Neutrophil (primary cell): ENCODE results near the gene GSTP1.
"Not testable (repeated sequence)": the region's sequence is repeated elsewhere in the genome, so short reads cannot be mapped to it uniquely, and the experiment has no call there.

Experiments
- H3K27ac ChIP-seq: fragments of 200-600 bp; sonication (generic); 2 replicates; pipeline ENCODE4 v1.5.1; 2016; ENCODE audit warnings: mild to moderate bottlenecking, moderate library complexity
- H3K27me3 ChIP-seq: fragments of 200-600 bp; sonication (generic); 2 replicates; pipeline ENCODE4 v1.6.0; 2016; ENCODE audit warnings: mild to moderate bottlenecking
- H3K36me3 ChIP-seq: fragments of 200-600 bp; sonication (generic); 2 replicates; pipeline ENCODE4 v1.5.1; 2017
- H3K4me1 ChIP-seq, 2 experiments: fragments of 200-600 bp in 1 of 2; sonication (generic) in 1 of 2; 1 replicate in 1 of 2; 2 replicates in 1 of 2; pipeline versions ENCODE4 v1.5.1 to v1.6.1; 2013 to 2016; ENCODE audit warnings: low read depth in 1 of 2, low read length in 1 of 2, mild to moderate bottlenecking in 1 of 2, moderate library complexity in 1 of 2; ENCODE audit not compliant: control insufficient read depth in 1 of 2, insufficient read depth in 1 of 2
- H3K4me3 ChIP-seq, 2 experiments: fragments of 200-600 bp in 1 of 2; sonication (generic) in 1 of 2; 1 replicate in 1 of 2; 2 replicates in 1 of 2; pipeline ENCODE4 v1.5.1; 2013 to 2016; ENCODE audit warnings: low read depth in 1 of 2, low read length in 1 of 2, mild to moderate bottlenecking in 1 of 2, moderate library complexity in 1 of 2
- H3K9me3 ChIP-seq: fragments of 200-600 bp; sonication (generic); 2 replicates; pipeline ENCODE4 v1.5.1; 2016
- TF ChIP-seq, protein P1 (sequence below): fragments of 200-600 bp; sonication (generic); IDR thresholded peaks from 2 replicates; pipeline ENCODE4 v1.5.1; 2016; ENCODE audit warnings: antibody characterized with exemption

The GSTP1 gene

DNA sequence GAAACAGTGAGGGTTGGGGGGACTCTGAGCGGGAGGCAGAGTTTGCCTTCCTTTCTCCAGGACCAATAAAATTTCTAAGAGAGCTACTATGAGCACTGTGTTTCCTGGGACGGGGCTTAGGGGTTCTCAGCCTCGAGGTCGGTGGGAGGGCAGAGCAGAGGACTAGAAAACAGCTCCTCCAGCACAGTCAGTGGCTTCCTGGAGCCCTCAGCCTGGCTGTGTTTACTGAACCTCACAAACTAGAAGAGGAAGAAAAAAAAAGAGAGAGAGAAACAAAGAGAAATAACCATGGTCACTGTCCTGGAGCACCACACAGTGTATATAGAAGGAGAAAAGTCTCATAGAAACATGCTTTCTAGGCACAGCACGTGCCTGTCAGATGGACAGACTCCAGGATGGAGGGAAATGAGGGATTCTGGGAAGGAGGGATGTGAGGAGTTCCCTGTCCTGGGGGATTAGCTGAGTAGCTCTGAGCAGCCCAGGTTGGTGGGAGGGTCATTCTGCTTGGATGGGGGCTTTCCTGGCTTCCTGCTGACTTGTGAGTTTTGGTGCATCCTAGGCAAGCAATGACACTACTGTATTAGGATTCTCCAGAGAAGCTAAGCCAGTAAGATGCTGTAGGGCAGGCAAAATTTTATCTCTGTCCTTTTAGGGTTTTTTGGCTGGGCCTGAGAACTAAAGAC, 3.1 kb downstream of the GSTP1 start:
- no peaks in the 10 kb centered on the region for H3K27me3 ChIP-seq
- no peak overlapping the region for H3K4me3 ChIP-seq
- no peak overlapping the region for H3K27ac ChIP-seq
- peaks cover 7% of the 10 kb centered on the region for H3K36me3 ChIP-seq
- H3K9me3 ChIP-seq, result no peaks in the 10 kb centered on the region
- TF ChIP-seq, protein P1, sequence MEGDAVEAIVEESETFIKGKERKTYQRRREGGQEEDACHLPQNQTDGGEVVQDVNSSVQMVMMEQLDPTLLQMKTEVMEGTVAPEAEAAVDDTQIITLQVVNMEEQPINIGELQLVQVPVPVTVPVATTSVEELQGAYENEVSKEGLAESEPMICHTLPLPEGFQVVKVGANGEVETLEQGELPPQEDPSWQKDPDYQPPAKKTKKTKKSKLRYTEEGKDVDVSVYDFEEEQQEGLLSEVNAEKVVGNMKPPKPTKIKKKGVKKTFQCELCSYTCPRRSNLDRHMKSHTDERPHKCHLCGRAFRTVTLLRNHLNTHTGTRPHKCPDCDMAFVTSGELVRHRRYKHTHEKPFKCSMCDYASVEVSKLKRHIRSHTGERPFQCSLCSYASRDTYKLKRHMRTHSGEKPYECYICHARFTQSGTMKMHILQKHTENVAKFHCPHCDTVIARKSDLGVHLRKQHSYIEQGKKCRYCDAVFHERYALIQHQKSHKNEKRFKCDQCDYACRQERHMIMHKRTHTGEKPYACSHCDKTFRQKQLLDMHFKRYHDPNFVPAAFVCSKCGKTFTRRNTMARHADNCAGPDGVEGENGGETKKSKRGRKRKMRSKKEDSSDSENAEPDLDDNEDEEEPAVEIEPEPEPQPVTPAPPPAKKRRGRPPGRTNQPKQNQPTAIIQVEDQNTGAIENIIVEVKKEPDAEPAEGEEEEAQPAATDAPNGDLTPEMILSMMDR, result no peak
- H3K4me1 ChIP-seq, result peaks cover 5 to 26% of the 10 kb centered on the region in 2 experiments

DNA sequence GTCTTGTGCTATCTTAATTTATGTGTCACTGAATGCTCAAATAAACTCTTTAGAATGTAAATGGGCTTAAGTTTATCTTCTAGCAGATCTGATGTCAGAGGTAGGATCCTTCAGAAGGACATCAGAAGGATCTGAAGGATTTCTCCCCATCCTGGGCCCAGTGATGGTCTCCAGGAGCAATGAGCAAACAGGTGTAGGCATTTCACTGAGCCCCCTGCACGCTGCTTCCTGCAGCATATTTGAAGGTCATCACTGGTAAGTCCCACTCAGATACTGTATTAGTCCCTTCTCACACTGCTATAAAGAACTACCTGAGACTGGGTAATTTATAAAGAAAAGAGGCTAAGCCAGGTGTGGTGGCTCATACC, 4.5 kb downstream of the GSTP1 start:
- TF ChIP-seq, protein P1, result no peak
- Histone ChIP-seq H3K27me3 (no peaks in the 10 kb centered on the region), H3K36me3 (peaks cover 7% of the 10 kb centered on the region), H3K27ac (no peak overlapping the region), H3K9me3 (no peaks in the 10 kb centered on the region), H3K4me3 (no peak overlapping the region), H3K4me1 (peaks cover 11 to 12% of the 10 kb centered on the region in 2 experiments)

DNA sequence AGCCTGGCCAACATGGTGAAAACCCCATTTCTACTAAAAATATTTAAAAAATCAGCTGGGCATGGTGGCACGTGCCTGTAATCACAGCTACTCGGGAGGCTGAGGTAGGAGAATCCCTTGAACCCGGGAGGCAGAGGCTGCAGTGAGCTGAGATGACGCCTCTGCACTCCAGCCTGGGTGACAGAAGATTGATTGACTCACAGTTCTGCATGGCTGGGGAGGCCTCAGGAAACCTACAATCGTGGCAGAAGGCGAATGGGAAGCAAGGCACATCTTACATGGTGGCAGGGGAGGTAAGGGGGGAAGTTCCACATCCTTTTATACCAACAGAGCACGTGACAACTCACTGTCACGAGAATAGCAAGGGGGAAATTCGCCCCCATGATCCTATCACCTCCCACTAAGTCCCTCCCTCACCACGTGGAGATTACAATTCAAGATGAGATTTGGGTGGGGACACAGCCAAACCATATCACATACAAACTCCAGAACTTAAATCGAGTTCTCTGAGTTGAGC, 5.3 kb downstream of the GSTP1 start:
- peaks cover 5 to 10% of the 10 kb centered on the region in 2 experiments for H3K4me1 ChIP-seq
- not testable (repeated sequence) for H3K27ac ChIP-seq, H3K4me3 ChIP-seq, H3K36me3 ChIP-seq, H3K27me3 ChIP-seq, H3K9me3 ChIP-seq

DNA sequence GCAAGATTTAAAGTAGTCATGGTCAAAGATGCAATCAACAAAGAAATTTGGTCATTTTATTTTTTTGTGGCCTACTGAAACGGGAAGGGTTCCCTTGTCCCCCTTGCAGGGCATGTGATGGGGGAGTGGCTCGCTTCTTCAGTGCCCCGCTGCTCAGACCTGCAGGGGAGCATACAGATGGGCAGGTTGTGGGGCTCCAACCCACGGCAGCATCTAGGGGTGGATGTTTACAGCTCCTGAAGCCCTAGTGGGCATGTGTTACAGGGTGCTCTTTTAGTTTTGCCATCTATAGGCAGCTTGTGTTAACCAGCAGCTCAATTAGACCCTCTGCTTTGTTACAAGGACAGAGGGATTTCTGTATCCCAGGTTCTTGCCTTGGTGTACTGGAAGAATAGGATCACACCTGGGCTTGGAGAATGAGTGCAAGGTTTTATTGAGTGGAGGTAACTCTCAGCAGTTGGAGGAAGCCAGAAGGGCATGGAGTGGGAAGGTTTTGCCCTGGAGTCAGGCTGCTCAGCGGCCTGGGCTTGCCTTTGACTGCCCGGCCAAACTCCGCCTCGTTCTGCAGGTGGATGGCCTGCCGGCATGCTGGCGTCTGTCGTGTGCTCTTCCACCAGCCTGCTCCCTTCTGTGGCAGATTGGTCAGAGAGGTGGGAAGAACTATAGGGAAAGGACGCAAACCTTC, 9.4 kb downstream of the GSTP1 start:
- H3K4me1 ChIP-seq, result peaks cover 0 to 6% of the 10 kb centered on the region in 2 experiments
- no peaks in the 10 kb centered on the region for H3K27me3 ChIP-seq
- no peaks in the 10 kb centered on the region for H3K9me3 ChIP-seq
- TF ChIP-seq, protein P1, result no peak
- H3K36me3 ChIP-seq, result no peaks in the 10 kb centered on the region
- H3K4me3 ChIP-seq, result no peak overlapping the region
- no peak overlapping the region for H3K27ac ChIP-seq

DNA sequence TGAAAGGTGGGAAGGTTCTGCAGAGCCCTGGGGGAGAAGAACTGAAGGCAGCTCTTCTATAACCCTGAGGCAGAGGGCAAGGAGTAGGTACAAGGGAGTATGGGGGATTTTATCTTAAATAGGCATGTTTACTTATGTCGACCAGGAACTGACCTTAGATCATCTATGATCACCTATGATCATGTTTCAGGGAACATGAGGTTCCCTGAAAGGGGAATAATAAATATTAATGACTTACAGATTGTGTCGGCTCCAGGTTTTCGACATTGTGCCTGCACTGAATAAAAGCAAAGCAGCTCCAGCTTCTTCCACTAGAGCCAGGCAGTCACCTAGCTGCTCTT, 9.9 kb downstream of the GSTP1 start:
- no peaks in the 10 kb centered on the region for H3K36me3 ChIP-seq
- no peaks in the 10 kb centered on the region for H3K9me3 ChIP-seq
- no peaks in the 10 kb centered on the region for H3K27me3 ChIP-seq
- no peak overlapping the region for H3K4me3 ChIP-seq
- TF ChIP-seq, protein P1, result no peak
- peaks cover 0 to 6% of the 10 kb centered on the region in 2 experiments for H3K4me1 ChIP-seq
- H3K27ac ChIP-seq, result no peak overlapping the region

DNA sequence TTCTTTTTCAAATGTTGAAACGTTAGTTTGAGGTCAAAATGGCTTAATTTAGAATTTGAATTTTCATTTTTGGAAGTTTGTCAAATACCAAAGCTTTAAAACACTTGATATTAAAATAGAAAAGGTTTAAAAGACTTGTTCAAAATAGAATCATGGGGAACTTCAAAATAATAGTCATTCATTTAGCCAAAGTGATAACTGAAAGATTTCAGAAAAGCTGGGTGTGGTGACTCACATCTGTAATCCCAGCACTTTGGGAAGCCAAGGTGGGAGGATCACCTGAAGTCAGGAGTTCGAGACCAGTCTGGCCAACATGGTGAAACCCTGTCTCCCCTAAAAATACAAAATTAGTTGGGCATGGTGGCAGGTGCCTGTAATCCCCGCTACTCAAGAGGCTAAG, 10.9 kb downstream of the GSTP1 start:
- Histone ChIP-seq H3K4me1 (peaks cover 3 to 6% of the 10 kb centered on the region in 2 experiments), H3K27ac (no peak overlapping the region), H3K27me3 (no peaks in the 10 kb centered on the region), H3K36me3 (no peaks in the 10 kb centered on the region), H3K9me3 (no peaks in the 10 kb centered on the region), H3K4me3 (no peak overlapping the region)
- TF ChIP-seq, protein P1, result no peak
